Left lung (tissue), 10 donors: Measurements from ENCODE around the gene FAP. TPM values are rescaled to one million over a fixed set of nuclear protein-coding genes. Genes with fewer than 3 reads are reported as not detected.

Source experiments
- ATAC-seq: fragments of 200-7000 bp; cut with Tn5 transposase; one replicate; pipeline ENCODE4 v1.9.1; 2020; ENCODE audit warnings: moderate library complexity
- DNase-seq, 4 donors: peaks; one replicate each; pipeline ENCODE4 v3.0.0-alpha.2; 2013 to 2020
- H3K27ac ChIP-seq, 2 donors: fragments of 200-600 bp; sonication (generic) in 1 of 2; one replicate each; pipeline versions ENCODE4 v1.5.0 to v1.8.0; 2020 to 2021
- H3K27me3 ChIP-seq, 2 donors: fragments of 200-600 bp; sonication (generic) in 1 of 2; one replicate each; pipeline versions ENCODE4 v1.5.0 to v1.8.0; 2020 to 2021
- H3K36me3 ChIP-seq, 2 donors: fragments of 200-600 bp; sonication (generic) in 1 of 2; one replicate each; pipeline versions ENCODE4 v1.5.0 to v1.8.0; 2020 to 2021
- H3K4me1 ChIP-seq, 2 donors: fragments of 200-600 bp; one replicate each; pipeline ENCODE4 v1.8.0; 2021
- H3K4me3 ChIP-seq, 2 donors: fragments of 200-600 bp; sonication (generic) in 1 of 2; one replicate each; pipeline versions ENCODE4 v1.5.0 to v1.8.0; 2020 to 2021; ENCODE audit warnings: mild to moderate bottlenecking in 1 of 2
- H3K9me3 ChIP-seq, 2 donors: fragments of 200-600 bp; sonication (generic) in 1 of 2; one replicate each; pipeline versions ENCODE4 v1.5.0 to v1.8.0; 2020 to 2021
- CTCF ChIP-seq, 2 donors: fragments of 200-600 bp; sonication (generic) in 1 of 2; IDR thresholded peaks; one replicate each; pipeline versions ENCODE4 v1.5.0 to v1.8.0; 2021; ENCODE audit warnings: antibody characterized with exemption in 2 of 2
- intact Hi-C, 2 donors: fragments of 100-400 bp; cut with DNase I; formaldehyde crosslinking; loops; one replicate each; pipeline versions ENCODE4 v1.11.2 to v1.14.2; 2022
- polyA plus RNA-seq, 6 donors: library from polyadenylated mRNA; unstranded; fragments of 120-200 nt; gene quantifications; one replicate each; pipeline ENCODE4 v1.2.1, GENCODE V29; 2013; ENCODE audit not compliant: insufficient read length in 6 of 6
- total RNA-seq, 2 donors: library from RNA; stranded (reverse); fragmentation: NEBNext Ultra II Directional; extraction: Animal tissue kit (Norgen Biotek cat#: 25700); gene quantifications; one replicate each; pipeline ENCODE4 v1.2.1, GENCODE V29; 2021
- donor health status: DM: no; HTN: yes; CAD: no.
- donor health status: DM: no; HTN: no; CAD: no.

FAP gene
- total and polyA plus RNA-seq, 8 donors, result 15.0 to 43.7 (median 25.4) TPM

DNA sequence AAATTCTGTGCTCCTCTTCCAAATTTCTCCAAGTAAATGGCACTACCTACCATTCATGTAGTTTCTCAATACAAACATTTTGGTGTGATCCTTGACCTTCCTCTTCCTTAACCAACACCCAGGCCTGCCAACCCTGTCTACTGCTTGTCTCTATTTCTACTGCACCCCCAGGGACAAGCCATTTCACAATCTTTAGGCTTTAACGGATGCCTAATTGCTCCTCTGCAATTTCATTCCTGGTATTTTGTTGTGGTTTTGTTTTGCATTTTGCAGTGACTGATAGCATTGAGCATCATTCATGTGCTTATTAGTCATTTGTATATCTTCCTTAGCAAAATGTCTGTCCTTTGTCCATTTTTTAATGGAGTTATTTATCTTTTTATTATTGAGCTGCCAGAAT, 10.0 kb downstream of the FAP start:
- ATAC-seq (no peak), DNase-seq (no peak)
- Histone ChIP-seq H3K27ac (no peak overlapping the region), H3K36me3 (no peaks in the 10 kb centered on the region), H3K4me1 (no peaks in the 10 kb centered on the region), H3K4me3 (no peak overlapping the region), H3K9me3 (no peaks in the 10 kb centered on the region), H3K27me3 (no peaks in the 10 kb centered on the region)
- intact Hi-C loops, result no loop called here
- no peak for TF ChIP-seq CTCF (IDR thresholded peaks at IDR 0.05)

- no peaks in the 10 kb centered on the region for H3K4me1 ChIP-seq
- no peak overlapping the region for H3K27ac ChIP-seq
- ATAC-seq (no peak), DNase-seq (no peak)
- intact Hi-C loops, result no loop called here
- H3K4me3 ChIP-seq, result no peak overlapping the region
- H3K9me3 ChIP-seq, result no peaks in the 10 kb centered on the region
- no peak for TF ChIP-seq CTCF (IDR thresholded peaks at IDR 0.05)
- no peaks in the 10 kb centered on the region for H3K36me3 ChIP-seq
- H3K27me3 ChIP-seq, result no peaks in the 10 kb centered on the region
Observed at GRCh38 chr2:162232671-162233070, 10.6 kb downstream of the FAP start.

GRCh38 chr2:162232027-162232426, 11.2 kb downstream of the FAP start:
- TF ChIP-seq CTCF (IDR thresholded peaks at IDR 0.05), result no peak
- intact Hi-C loops, result no loop called here
- ATAC-seq, result no peak

DNA sequence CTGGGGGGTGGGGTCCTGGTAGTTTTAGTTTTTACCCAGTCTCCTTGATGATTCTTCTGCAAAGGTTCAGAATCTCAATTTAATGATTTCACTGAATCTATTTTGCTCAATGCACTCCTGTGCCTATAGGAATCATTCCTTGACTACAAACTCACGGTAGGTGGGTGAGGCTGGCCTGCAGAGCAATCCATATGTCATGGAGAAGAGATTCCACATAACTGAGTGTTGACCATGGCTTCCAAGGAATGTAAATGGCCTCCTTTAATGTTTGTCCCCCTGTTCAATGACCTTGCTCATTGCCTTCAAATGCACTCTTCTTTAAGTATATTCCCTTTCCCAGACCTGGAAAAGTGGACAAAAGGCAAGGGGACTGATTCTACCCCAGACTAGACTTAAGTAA, 12.5 kb downstream of the FAP start:
- ATAC-seq (no peak), DNase-seq (no peak)
- Histone ChIP-seq H3K4me1 (no peaks in the 10 kb centered on the region), H3K4me3 (no peak overlapping the region), H3K27ac (no peak overlapping the region), H3K36me3 (no peaks in the 10 kb centered on the region), H3K27me3 (no peaks in the 10 kb centered on the region), H3K9me3 (no peaks in the 10 kb centered on the region)
- intact Hi-C loops, result no loop called here
- TF ChIP-seq CTCF (IDR thresholded peaks at IDR 0.05), result no peak

More at GRCh38 chr2:162232027-162232426, 11.2 kb downstream of the FAP start:
- Histone ChIP-seq H3K4me1 (no peaks in the 10 kb centered on the region), H3K27ac (no peak overlapping the region), H3K4me3 (no peak overlapping the region), H3K9me3 (no peaks in the 10 kb centered on the region), H3K27me3 (no peaks in the 10 kb centered on the region), H3K36me3 (no peaks in the 10 kb centered on the region)
- no peak for DNase-seq

DNA sequence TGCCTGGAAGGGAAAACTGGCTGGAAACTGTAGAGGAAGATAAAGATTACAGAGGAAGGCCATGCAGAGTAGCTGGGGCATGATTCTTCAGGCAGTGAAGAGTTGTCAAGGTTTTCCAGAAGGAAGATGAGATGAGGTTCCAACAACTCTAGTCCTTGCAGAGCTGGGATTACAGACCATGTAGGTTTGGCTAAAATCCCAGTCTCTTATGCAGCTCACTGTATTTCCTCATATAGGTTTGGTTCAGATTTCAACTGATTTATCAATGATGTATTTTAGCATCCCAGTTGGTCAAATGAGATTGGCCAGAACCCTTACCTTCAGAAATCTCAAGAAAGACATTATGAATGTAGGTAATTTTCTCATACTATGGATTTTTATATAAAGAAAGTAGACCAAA, 16.4 kb downstream of the FAP start:
- TF ChIP-seq CTCF (IDR thresholded peaks at IDR 0.05), result no peak
- Histone ChIP-seq H3K27ac (no peak overlapping the region), H3K27me3 (no peaks in the 10 kb centered on the region), H3K4me1 (no peaks in the 10 kb centered on the region), H3K4me3 (no peak overlapping the region), H3K36me3 (no peaks in the 10 kb centered on the region), H3K9me3 (no peaks in the 10 kb centered on the region)
- intact Hi-C loops, result no loop called here
- DNase-seq, result no peak
- no peak for ATAC-seq
